ENCODE measurements around the gene MRPL12. TPM values are rescaled to one million over a fixed set of nuclear protein-coding genes. Genes with fewer than 3 reads are reported as not detected.

The MRPL12 gene
- total and polyA plus RNA-seq, 2 of the 8 experiments (the other 6 are each of a cell fraction or from before 2014, with no cell fraction given): 120 to 141 TPM

DNA sequence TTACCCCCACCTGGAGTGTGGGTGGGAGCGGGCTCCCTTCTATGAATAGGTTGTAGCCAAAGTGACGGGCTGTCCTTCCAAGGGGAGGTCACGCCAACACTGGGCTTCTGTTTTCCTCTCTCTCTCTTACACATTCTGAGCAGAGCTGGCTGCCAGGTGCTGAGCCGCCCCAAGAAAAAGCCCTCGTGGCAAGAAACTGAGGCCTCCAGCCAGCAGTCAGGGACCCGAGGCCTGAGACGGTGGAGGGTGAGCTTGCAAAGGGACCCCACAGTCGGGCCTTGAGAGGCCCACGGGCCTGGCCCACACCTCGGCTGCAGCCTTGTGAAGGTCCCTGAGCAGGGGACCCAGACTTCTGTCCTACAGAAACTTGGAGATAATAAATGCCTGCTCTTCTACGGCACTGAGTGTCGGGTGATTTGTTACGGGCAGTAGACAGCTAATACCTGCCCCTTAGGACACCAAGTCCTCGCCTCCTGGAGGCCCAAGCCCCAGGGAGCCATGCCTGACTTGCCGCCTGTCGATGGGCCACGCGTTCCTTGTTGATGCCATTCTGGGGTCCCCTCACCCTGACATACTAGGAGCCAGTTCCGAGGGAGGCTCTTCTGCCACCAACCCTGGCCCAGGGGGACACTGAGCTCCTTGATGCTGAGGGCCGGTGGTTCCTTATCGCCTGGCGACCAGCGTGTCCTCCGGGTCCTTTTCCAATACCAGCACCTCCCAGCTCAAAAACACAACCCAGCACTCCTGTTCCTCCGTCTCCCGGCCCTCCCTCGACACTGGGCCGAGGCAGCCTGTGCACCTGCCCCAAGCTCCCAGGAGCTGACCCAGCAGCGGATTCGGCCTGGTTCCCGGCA is 35.0 kb downstream of the MRPL12 start:
- Histone ChIP-seq H3K79me2 (ENCODE audit: control insufficient read depth in 1 of 2, insufficient read depth in 2 of 2, low read length in 2 of 2) (no peaks in the 10 kb centered on the region), H3K23me2 (ENCODE audit: low read depth, low read length) (peaks cover 4% of the 10 kb centered on the region; the same call in 1 of the 2 replicates), H4K8ac (ENCODE audit: extremely low read depth, insufficient read depth, low read length) (no peak overlapping the region; the same call in 1 of the 2 replicates), H3K4me3 (ENCODE audit: extremely low read depth in 1 of 4, insufficient read depth in 2 of 4, low read depth in 3 of 4, low read length in 4 of 4) (no peak overlapping the region), H2BK20ac (ENCODE audit: low read length) (no peak overlapping the region), H2BK12ac (ENCODE audit: low read depth, low read length) (no peak overlapping the region), H2BK5ac (ENCODE audit: low read depth, low read length) (no peak overlapping the region), H4K5ac (ENCODE audit: insufficient read length, low read depth, low read length) (no peak overlapping the region), H2BK15ac (ENCODE audit: low read length) (no peak overlapping the region), H3K36me3 (ENCODE audit: control insufficient read depth in 2 of 4, insufficient read depth in 4 of 4, low read length in 3 of 4) (no peaks in the 10 kb centered on the region), H3K27ac (ENCODE audit: low read depth, low read length) (no peak overlapping the region), H2BK120ac (replicated peaks; ENCODE audit: low read depth, low read length) (no peak overlapping the region), H2AK5ac (ENCODE audit: low read depth, low read length) (no peak overlapping the region), H4K20me1 (replicated peaks in 1 of 2; ENCODE audit: control insufficient read depth in 1 of 2, insufficient read depth in 2 of 2, low read length in 2 of 2) (peaks cover 0 to 3% of the 10 kb centered on the region in 2 experiments), H4K91ac (replicated peaks; ENCODE audit: insufficient read length, low read length) (no peak overlapping the region), H3K9me3 (ENCODE audit: insufficient read depth in 2 of 2, low read depth in 1 of 2, low read length in 1 of 2) (no peaks in the 10 kb centered on the region), H3K9ac (replicated peaks in 1 of 4; ENCODE audit: extremely low read depth in 1 of 4, low read depth in 3 of 4, low read length in 3 of 4) (no peak overlapping the region), H3K4ac (replicated peaks; ENCODE audit: insufficient read length, low read depth, low read length) (no peak overlapping the region), H3K4me2 (ENCODE audit: insufficient read depth in 1 of 2, low read depth in 2 of 2, low read length in 2 of 2) (no peak overlapping the region), H3K79me1 (ENCODE audit: low read depth, low read length) (no peaks in the 10 kb centered on the region), H2AFZ (ENCODE audit: low read length) (no peak overlapping the region), H3K14ac (ENCODE audit: insufficient read length) (no peak overlapping the region), H3K56ac (replicated peaks; ENCODE audit: insufficient read length, low read depth, low read length) (no peak overlapping the region), H3K18ac (ENCODE audit: extremely low read depth, low read length) (no peak overlapping the region), H3K23ac (ENCODE audit: insufficient read length) (no peak overlapping the region), H3K4me1 (replicated peaks in 1 of 4; ENCODE audit: control insufficient read depth in 3 of 4, insufficient read depth in 4 of 4, low read length in 3 of 4) (peaks cover 0 to 3% (median 1%) of the 10 kb centered on the region in 4 experiments; a peak in 2 of 7 replicates), H3K27me3 (replicated peaks in 1 of 4; ENCODE audit: control insufficient read depth in 3 of 4, extremely low read depth in 1 of 4, insufficient read depth in 3 of 4, low read length in 3 of 4) (peaks cover 0 to 2% (median 0%) of the 10 kb centered on the region in 4 experiments; a peak in 1 of 7 replicates)
- DNase-seq (ENCODE audit: low read depth in 1 of 2, low spot score in 2 of 2) (no peak), FAIRE-seq (no peak)
- ChIA-PET POLR2A (ENCODE audit: partially characterized antibody) (interaction anchor here (0.7 to 1.8 kb wide), 4 partner anchors 63 to 103 kb away, joined by 3 to 5 read pairs (median 4); no protein-coding TSS in a partner anchor), CTCF (ENCODE audit: partially characterized antibody) (interaction anchor here (1.2 to 2.1 kb wide), 7 partner anchors 13 to 131 kb away, joined by 3 to 8 read pairs (median 4); no protein-coding TSS in a partner anchor)
- WGBS, 2 experiments (ENCODE audit: extremely low coverage in 1 of 2, insufficient coverage in 1 of 2, insufficient read length in 1 of 2, insufficient replicate concordance in 2 of 2, low coverage in 1 of 2, low lambda C conversion rate in 2 of 2, missing lambda C conversion rate in 1 of 2): 94% methylated on average over 31 of the region's 31 CpGs; no CpG with 5 or more reads in 1 of the 2 experiments
- TF ChIP-seq NRF1 (IDR thresholded peaks at IDR 0.05; ENCODE audit: low read depth, low read length) (no peak), JUND (IDR thresholded peaks at IDR 0.05; ENCODE audit: low read length) (no peak), SP2 (IDR thresholded peaks at IDR 0.05; ENCODE audit: low read length) (no peak), POLR2AphosphoS5 (IDR thresholded peaks at IDR 0.05; ENCODE audit: low read depth, low read length) (no peak)
